ENCODE measurements around the gene PAPOLG. TPM values are rescaled to one million over a fixed set of nuclear protein-coding genes. Genes with fewer than 3 reads are reported as not detected.

PAPOLG gene
- total and polyA plus RNA-seq, 9 donors = 8.0 to 18.4 (median 15.5) TPM

GRCh38 chr2:60793169-60793568 lies 37.1 kb downstream of the PAPOLG start:
- intact Hi-C loops (cut with DNase I) = no loop called here
- Histone ChIP-seq H3K9me3 (no peaks in the 10 kb centered on the region), H3K27me3 (no peaks in the 10 kb centered on the region), H3K4me3 (no peak overlapping the region), H3K27ac (no peak overlapping the region), H3K4me1 (ENCODE audit: insufficient read depth) (no peaks in the 10 kb centered on the region), H3K36me3 (no peaks in the 10 kb centered on the region)
- TF ChIP-seq CTCF (IDR thresholded peaks at IDR 0.05) (no peak), EP300 (IDR thresholded peaks at IDR 0.05) (no peak)
- no peak for DNase-seq
- 94% methylated on average over 2 of the region's 2 CpGs for WGBS, 3 donors

GRCh38 chr2:60794271-60794863 lies 38.3 kb downstream of the PAPOLG start:
- Histone ChIP-seq H3K4me1 (ENCODE audit: insufficient read depth) (no peaks in the 10 kb centered on the region), H3K27me3 (no peaks in the 10 kb centered on the region), H3K27ac (no peak overlapping the region), H3K9me3 (no peaks in the 10 kb centered on the region), H3K36me3 (no peaks in the 10 kb centered on the region), H3K4me3 (no peak overlapping the region)
- peak in 1 of 3 donors; percentile 25 for TF ChIP-seq CTCF (IDR thresholded peaks at IDR 0.05)
- no peak for TF ChIP-seq EP300 (IDR thresholded peaks at IDR 0.05)
- 56 to 63% (median 62%) methylated on average over 5 of the region's 5 CpGs for WGBS, 3 donors
- no peak for DNase-seq
- intact Hi-C loops (cut with DNase I) = no loop called here

GRCh38 chr2:60796573-60797509 lies 40.8 kb downstream of the PAPOLG start:
- WGBS, 3 donors = 78 to 87% (median 84%) methylated on average over 6 of the region's 6 CpGs
- Histone ChIP-seq H3K4me3 (no peak overlapping the region), H3K36me3 (no peaks in the 10 kb centered on the region), H3K9me3 (no peaks in the 10 kb centered on the region), H3K4me1 (ENCODE audit: insufficient read depth) (no peaks in the 10 kb centered on the region), H3K27me3 (no peaks in the 10 kb centered on the region), H3K27ac (no peak overlapping the region)
- no peak for DNase-seq
- intact Hi-C loops (cut with DNase I) = no loop called here
- TF ChIP-seq POLR2A (IDR thresholded peaks at IDR 0.05) = no peak
- TF ChIP-seq CTCF (IDR thresholded peaks at IDR 0.05) = no peak
- no peak for TF ChIP-seq EP300 (IDR thresholded peaks at IDR 0.05)

GRCh38 chr2:60804473-60804872 lies 48.4 kb downstream of the PAPOLG start:
- intact Hi-C loops (cut with DNase I) = loop anchor here in 2 of 4 donors (10.0 kb wide), 1 partner anchor 190 kb away; no protein-coding TSS in a partner anchor
- no peak for DNase-seq
- Histone ChIP-seq H3K27me3 (no peaks in the 10 kb centered on the region), H3K4me3 (no peak overlapping the region), H3K4me1 (ENCODE audit: insufficient read depth) (no peaks in the 10 kb centered on the region), H3K27ac (no peak overlapping the region), H3K36me3 (no peaks in the 10 kb centered on the region), H3K9me3 (no peaks in the 10 kb centered on the region)
- 91 to 92% (median 92%) methylated on average over 18 of the region's 18 CpGs for WGBS, 3 donors
- TF ChIP-seq EP300 (IDR thresholded peaks at IDR 0.05) (no peak), CTCF (IDR thresholded peaks at IDR 0.05) (no peak), POLR2A (IDR thresholded peaks at IDR 0.05) (no peak)
